Kidney (tissue), 14 donors: ENCODE results near the gene COL4A5. TPM values are rescaled to one million over a fixed set of nuclear protein-coding genes. Genes with fewer than 3 reads are reported as not detected.
A peak's percentile ranks its signal among the peaks of the same experiment; 100 is the strongest.

ENCODE experiments used
- DNase-seq, 5 donors: peaks; one replicate each; pipeline ENCODE4 v3.0.0-alpha.2; 2013 to 2020
- FAIRE-seq: peaks from 2 replicates; lab custom pipeline; 2012; peaks lifted over from hg19 to GRCh38; lab: Jason Lieb, UNC
- H3K27ac ChIP-seq, 2 donors: one replicate each; pipeline ENCODE4 v1.7.0; 2013; ENCODE audit warnings: low read depth in 2 of 2, low read length in 2 of 2, inconsistent platforms in 1 of 2
- H3K27me3 ChIP-seq: one replicate; pipeline ENCODE4 v1.7.1; 2013; ENCODE audit warnings: low read length, inconsistent platforms; ENCODE audit not compliant: control insufficient read depth, insufficient read depth
- H3K36me3 ChIP-seq, 3 donors: one replicate each; pipeline versions ENCODE4 v1.7.0 to v1.7.1; 2013; ENCODE audit warnings: low read length in 3 of 3, control low read depth in 1 of 3, inconsistent platforms in 1 of 3; ENCODE audit not compliant: insufficient read depth in 3 of 3, control insufficient read depth in 2 of 3
- H3K4me1 ChIP-seq, 3 donors: one replicate each; pipeline versions ENCODE4 v1.7.0 to v1.7.1; 2013; ENCODE audit warnings: low read length in 3 of 3, inconsistent platforms in 1 of 3, low read depth in 1 of 3; ENCODE audit not compliant: control insufficient read depth in 2 of 3, insufficient read depth in 2 of 3
- H3K4me3 ChIP-seq, 3 donors: one replicate each; pipeline versions ENCODE4 v1.7.0 to v1.8.1; 2013; ENCODE audit warnings: low read length in 3 of 3, control low read depth in 1 of 3, inconsistent platforms in 1 of 3
- H3K9ac ChIP-seq, 3 donors: one replicate each; pipeline versions ENCODE4 v1.7.0 to v1.7.1; 2013; ENCODE audit warnings: low read length in 3 of 3, control low read depth in 1 of 3, inconsistent platforms in 1 of 3
- H3K9me3 ChIP-seq, 3 donors: one replicate each; pipeline versions ENCODE4 v1.7.0 to v1.7.1; 2013; ENCODE audit warnings: low read length in 3 of 3, control low read depth in 1 of 3, inconsistent platforms in 1 of 3; ENCODE audit not compliant: control insufficient read depth in 2 of 3, insufficient read depth in 1 of 3
- intact Hi-C: fragments of 100-400 bp; cut with DNase I; formaldehyde crosslinking; loops from one replicate; pipeline ENCODE4 v1.11.1; 2022
- polyA plus RNA-seq: library from polyadenylated mRNA; stranded (reverse); fragments of 350-450 nt; fragmentation: Illumina TruSeq; extraction: RNeasy Lipid Tissue Mini Kit (QIAGEN cat#74804); gene quantifications from one replicate; pipeline ENCODE4 v1.2.3, GENCODE V29; 2014; ENCODE audit warnings: low read depth, low replicate concordance; ENCODE audit not compliant: insufficient read depth
- total RNA-seq: library from RNA; stranded (reverse); fragmentation: NEBNext Ultra II Directional; extraction: Animal tissue kit (Norgen Biotek cat#: 25700); gene quantifications from one replicate; pipeline ENCODE4 v1.2.1, GENCODE V29; 2021
- TF ChIP-seq, protein P1 (sequence below): IDR thresholded peaks from 3 replicates; pipeline ENCODE4 v1.5.1; 2012; ENCODE audit warnings: mild to moderate bottlenecking, moderate library complexity, borderline replicate concordance; ENCODE audit not compliant: insufficient read depth; ENCODE audit errors: extremely low read depth
- donor health status: control.
- donor health status: control.
- donor health status: control.
- donor health status: control.
- donor health status: control.
- donor health status: DM: yes; HTN: yes; CAD: no.
- donor health status: Normal renal cell carcinoma (clear cell type).

COL4A5 gene
- total and polyA plus RNA-seq, 2 donors from 2014 or later: 11.9 to 23.9 TPM

DNA sequence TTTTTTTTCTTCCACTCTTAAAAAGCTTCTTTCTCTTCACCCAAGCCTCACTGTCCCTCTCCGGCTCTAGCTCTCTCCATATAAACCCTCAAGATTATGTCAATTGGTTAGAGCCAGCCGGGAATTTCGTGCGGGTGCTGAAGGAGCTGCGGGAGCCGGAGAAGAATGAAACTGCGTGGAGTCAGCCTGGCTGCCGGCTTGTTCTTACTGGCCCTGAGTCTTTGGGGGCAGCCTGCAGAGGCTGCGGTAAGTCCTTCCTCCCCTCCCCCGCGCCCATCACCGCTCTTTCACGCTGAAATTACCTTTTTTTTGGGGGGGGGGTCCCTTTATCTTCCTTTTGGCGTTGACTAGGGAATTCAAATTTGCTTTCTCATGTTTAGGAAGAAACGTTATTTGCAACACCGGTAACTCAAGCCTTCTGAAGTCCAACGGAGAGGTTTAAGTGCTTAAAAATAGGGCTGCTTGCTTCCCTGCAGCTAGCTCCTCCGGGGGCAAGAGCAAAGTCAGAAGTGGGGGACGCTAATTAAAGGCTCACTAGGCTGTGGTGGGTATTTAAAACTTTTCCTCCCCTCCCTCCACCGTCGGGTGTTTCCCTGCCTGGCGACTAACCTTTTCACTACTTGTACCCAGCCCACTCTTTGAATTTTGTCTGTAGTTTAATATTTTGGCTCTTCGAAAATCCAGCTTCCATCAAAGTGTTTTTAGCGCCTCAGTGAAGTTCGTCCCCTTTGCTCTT, 491 bp downstream of the COL4A5 start:
- FAIRE-seq: no peak
- H3K4me3 ChIP-seq: peak overlapping the region; percentile 36 to 73 (median 69)
- TF ChIP-seq, protein P1, sequence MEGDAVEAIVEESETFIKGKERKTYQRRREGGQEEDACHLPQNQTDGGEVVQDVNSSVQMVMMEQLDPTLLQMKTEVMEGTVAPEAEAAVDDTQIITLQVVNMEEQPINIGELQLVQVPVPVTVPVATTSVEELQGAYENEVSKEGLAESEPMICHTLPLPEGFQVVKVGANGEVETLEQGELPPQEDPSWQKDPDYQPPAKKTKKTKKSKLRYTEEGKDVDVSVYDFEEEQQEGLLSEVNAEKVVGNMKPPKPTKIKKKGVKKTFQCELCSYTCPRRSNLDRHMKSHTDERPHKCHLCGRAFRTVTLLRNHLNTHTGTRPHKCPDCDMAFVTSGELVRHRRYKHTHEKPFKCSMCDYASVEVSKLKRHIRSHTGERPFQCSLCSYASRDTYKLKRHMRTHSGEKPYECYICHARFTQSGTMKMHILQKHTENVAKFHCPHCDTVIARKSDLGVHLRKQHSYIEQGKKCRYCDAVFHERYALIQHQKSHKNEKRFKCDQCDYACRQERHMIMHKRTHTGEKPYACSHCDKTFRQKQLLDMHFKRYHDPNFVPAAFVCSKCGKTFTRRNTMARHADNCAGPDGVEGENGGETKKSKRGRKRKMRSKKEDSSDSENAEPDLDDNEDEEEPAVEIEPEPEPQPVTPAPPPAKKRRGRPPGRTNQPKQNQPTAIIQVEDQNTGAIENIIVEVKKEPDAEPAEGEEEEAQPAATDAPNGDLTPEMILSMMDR: no peak
- no peaks in the 10 kb centered on the region for H3K36me3 ChIP-seq
- peak overlapping the region in 2 of 3 donors; percentile 60 to 78 for H3K9ac ChIP-seq
- H3K4me1 ChIP-seq: no peaks in the 10 kb centered on the region
- H3K9me3 ChIP-seq: no peaks in the 10 kb centered on the region
- H3K27ac ChIP-seq: peak overlapping the region in 1 of 2 donors; percentile 72
- peak; percentile 24 to 59 (median 45) for DNase-seq
- H3K27me3 ChIP-seq: peaks cover 5% of the 10 kb centered on the region
- intact Hi-C loops: no loop called here

DNA sequence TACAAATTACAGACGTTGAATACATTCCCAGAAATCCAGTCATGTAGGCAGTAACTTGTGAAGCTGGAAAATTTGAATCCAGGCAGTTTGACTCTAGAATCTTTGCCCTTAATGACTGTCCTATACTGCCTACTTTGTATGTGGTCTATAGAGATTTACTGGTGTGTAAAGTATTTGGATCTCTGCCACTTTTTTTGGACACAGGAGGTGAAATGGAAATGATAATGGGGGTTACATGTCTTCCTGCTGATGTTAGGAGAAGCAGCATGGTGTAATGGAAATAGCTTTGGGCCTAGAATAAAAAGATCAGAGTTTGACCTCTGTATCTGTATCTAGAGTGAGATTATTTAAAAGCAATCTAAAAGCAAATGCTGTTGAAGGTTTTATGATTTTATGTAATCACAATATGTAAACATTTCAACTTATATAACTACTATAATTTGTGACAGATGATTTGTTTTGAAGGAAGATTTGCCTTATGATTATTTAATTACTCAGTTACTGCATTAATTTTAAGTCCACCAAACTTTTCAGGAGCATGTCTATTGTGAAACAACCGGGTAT, 3.3 kb downstream of the COL4A5 start:
- Histone ChIP-seq H3K27me3 (peaks cover 2% of the 10 kb centered on the region), H3K36me3 (no peaks in the 10 kb centered on the region), H3K4me1 (no peaks in the 10 kb centered on the region), H3K27ac (no peak overlapping the region), H3K4me3 (no peak overlapping the region), H3K9me3 (no peaks in the 10 kb centered on the region), H3K9ac (no peak overlapping the region)
- FAIRE-seq (no peak), DNase-seq (no peak)
- TF ChIP-seq, protein P1: no peak
- intact Hi-C loops: no loop called here

DNA sequence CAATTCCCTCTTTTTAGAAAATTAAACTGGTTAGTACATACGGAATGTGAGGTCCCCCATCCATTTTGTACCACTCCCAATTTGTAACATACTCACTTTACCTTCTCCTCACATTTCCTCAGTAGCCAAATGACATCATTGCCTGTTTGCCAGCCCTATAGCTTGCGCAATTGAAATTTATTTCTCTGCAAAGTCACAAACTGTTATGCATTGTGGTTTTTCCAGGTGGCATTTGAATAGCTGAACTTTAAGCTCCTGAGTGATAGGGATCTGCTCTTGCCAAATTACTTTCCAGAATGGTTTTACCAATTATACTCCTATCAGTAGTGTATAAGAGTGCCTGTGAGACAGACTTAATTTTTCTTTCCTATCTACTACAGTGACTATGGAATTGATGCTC, 7.7 kb downstream of the COL4A5 start:
- Histone ChIP-seq H3K9me3 (no peaks in the 10 kb centered on the region), H3K4me1 (no peaks in the 10 kb centered on the region), H3K9ac (no peak overlapping the region), H3K27me3 (peaks cover 2% of the 10 kb centered on the region), H3K36me3 (no peaks in the 10 kb centered on the region), H3K27ac (no peak overlapping the region), H3K4me3 (no peak overlapping the region)
- no peak for DNase-seq
- intact Hi-C loops: no loop called here
- TF ChIP-seq, protein P1: no peak
- FAIRE-seq: no peak
